NCI-H1436 (cell line): ENCODE results near the gene BRAT1.
"Not testable (repeated sequence)": the region's sequence is repeated elsewhere in the genome, so short reads cannot be mapped to it uniquely, and the experiment has no call there.

Experiments
- DNase-seq: peaks from one replicate; lab custom pipeline; 2025; lab: John Stamatoyannopoulos, UW

BRAT1 gene

GRCh38 chr7:2555121-2556052 is at the start of gene BRAT1:
Gene BRAT1, minus strand, starts transcription at chr7:2555524. Its CDS starts 1,093 bp downstream, at chr7:2554431.
- DNase-seq = peak; percentile 91

GRCh38 chr7:2604608-2605174 is 49.4 kb upstream of the BRAT1 start:
- no peak for DNase-seq

- no peak for DNase-seq
Observed at GRCh38 chr7:2603044-2603965, 48.0 kb upstream of the BRAT1 start.

GRCh38 chr7:2602406-2603043 is 47.2 kb upstream of the BRAT1 start:
- no peak for DNase-seq

GRCh38 chr7:2601907-2602306 is 46.6 kb upstream of the BRAT1 start:
- DNase-seq = no peak

- no peak for DNase-seq
Observed at GRCh38 chr7:2601065-2601464, 45.7 kb upstream of the BRAT1 start.

- no peak for DNase-seq
Observed at GRCh38 chr7:2598154-2598823, 43.0 kb upstream of the BRAT1 start.

GRCh38 chr7:2597273-2597640 is 41.9 kb upstream of the BRAT1 start:
- no peak for DNase-seq

- no peak for DNase-seq
Observed at GRCh38 chr7:2596464-2597272, 41.3 kb upstream of the BRAT1 start.

- DNase-seq = no peak
Observed at GRCh38 chr7:2595258-2595860, 40.0 kb upstream of the BRAT1 start.

- no peak for DNase-seq
Observed at GRCh38 chr7:2594599-2594998, 39.3 kb upstream of the BRAT1 start.

- no peak for DNase-seq
Observed at GRCh38 chr7:2593036-2593727, 37.9 kb upstream of the BRAT1 start.

- no peak for DNase-seq
Observed at GRCh38 chr7:2592375-2592865, 37.1 kb upstream of the BRAT1 start.

- DNase-seq = not testable (repeated sequence)
Observed at GRCh38 chr7:2589941-2590340, 34.6 kb upstream of the BRAT1 start.

- DNase-seq = no peak
Observed at GRCh38 chr7:2589341-2589740, 34.0 kb upstream of the BRAT1 start.

- no peak for DNase-seq
Observed at GRCh38 chr7:2587778-2588177, 32.5 kb upstream of the BRAT1 start.

- no peak for DNase-seq
Observed at GRCh38 chr7:2587134-2587533, 31.8 kb upstream of the BRAT1 start.

- no peak for DNase-seq
Observed at GRCh38 chr7:2586326-2587020, 31.1 kb upstream of the BRAT1 start.

- DNase-seq = no peak
Observed at GRCh38 chr7:2585446-2585845, 30.1 kb upstream of the BRAT1 start.
